ENCODE measurements around the gene CHID1. TPM values are rescaled to one million over a fixed set of nuclear protein-coding genes. Genes with fewer than 3 reads are reported as not detected.

CHID1 gene
- total and polyA plus RNA-seq, 2 donors (not counting 1 experiment from before 2014, with no cell fraction given): 54.3 to 68.4 TPM

- Histone ChIP-seq H3K4me3 (replicated peaks in 1 of 4; ENCODE audit: control extremely low read depth in 1 of 4, insufficient read depth in 1 of 4, low read depth in 3 of 4, low read length in 4 of 4) (no peak overlapping the region), H3K4me1 (ENCODE audit: control insufficient read depth, extremely low read depth, insufficient read depth, low read length) (peaks cover 6% of the 10 kb centered on the region), H4K20me1 (ENCODE audit: control insufficient read depth, extremely low read depth, insufficient read depth, low read length) (no peaks in the 10 kb centered on the region), H3K79me2 (ENCODE audit: control insufficient read depth, insufficient read depth, low read length) (peaks cover 6% of the 10 kb centered on the region), H2AFZ (ENCODE audit: low read length) (no peak overlapping the region), H3K4me2 (ENCODE audit: extremely low read depth, insufficient read depth, low read length) (no peak overlapping the region), H3K36me3 (ENCODE audit: control insufficient read depth, insufficient read depth, low read length) (peaks cover 26% of the 10 kb centered on the region), H3K9me3 (ENCODE audit: control insufficient read depth, insufficient read depth, low read depth, low read length) (no peaks in the 10 kb centered on the region), H3K27me3 (ENCODE audit: control insufficient read depth, insufficient read depth, low read length) (no peaks in the 10 kb centered on the region), H3K27ac (ENCODE audit: insufficient read depth, low read length) (no peak overlapping the region), H3K9ac (ENCODE audit: insufficient read depth, low read length) (no peak overlapping the region)
- no peak for DNase-seq (ENCODE audit: low read depth in 2 of 2)
- TF ChIP-seq CTCF (conservative IDR thresholded peaks at IDR 0.05 in 1 of 2, IDR thresholded peaks at IDR 0.05 in 1 of 2; ENCODE audit: low read depth in 1 of 2, low read length in 2 of 2) (no peak), EZH2 (IDR thresholded peaks at IDR 0.05; ENCODE audit: low read length, missing control alignments) (no peak)
Observed at GRCh38 chr11:864898-865297, 45.7 kb downstream of the CHID1 start.

DNA sequence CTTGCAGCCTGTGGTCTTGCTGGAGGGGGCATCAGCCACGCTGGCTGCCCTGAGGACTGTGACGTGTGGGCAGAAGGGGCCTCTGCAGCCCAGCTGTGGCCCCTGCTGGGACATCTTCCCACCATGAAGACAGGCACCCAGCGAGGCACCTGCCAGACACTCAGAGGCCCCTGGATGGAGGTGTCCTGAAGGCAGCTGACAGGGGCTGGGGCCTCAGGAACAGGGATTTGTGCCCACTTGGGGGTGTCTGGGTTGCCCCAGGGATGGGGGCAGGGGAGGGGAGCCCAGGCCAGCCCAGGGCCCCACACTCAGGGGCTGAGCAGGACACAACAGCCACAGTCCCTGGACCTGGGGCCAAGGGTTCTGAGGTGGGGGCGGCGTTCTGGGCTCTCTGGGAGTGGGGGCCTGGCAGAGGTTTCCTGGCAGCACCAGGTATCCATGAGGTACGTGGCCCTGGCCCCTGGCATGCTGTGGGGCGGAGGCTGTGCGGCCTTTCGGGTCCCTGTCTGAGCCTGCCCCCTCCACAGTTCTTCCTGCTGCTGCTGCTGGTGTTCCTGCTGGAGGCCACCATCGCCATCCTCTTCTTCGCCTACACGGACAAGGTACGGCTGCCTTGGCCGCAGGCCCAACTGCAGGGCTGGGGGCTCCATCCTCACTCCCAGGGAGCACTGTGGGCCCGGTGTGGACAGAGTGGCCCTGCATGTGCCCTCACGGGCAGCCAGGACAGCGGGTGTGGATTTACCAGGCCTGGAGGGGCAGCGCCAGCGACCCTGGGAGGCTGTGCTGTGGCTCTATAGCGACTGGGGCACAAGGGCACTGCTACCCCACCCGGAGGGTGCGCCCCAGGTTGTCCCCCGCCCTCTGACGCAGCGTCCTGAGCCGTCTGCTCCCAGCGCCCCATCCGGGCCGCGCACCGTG is 46.4 kb downstream of the CHID1 start:
- Histone ChIP-seq H2AFZ (ENCODE audit: low read length) (no peak overlapping the region), H3K9me3 (ENCODE audit: control insufficient read depth, insufficient read depth, low read depth, low read length) (no peaks in the 10 kb centered on the region), H3K36me3 (ENCODE audit: control insufficient read depth, insufficient read depth, low read length) (peaks cover 26% of the 10 kb centered on the region), H3K9ac (ENCODE audit: insufficient read depth, low read length) (no peak overlapping the region), H3K4me2 (ENCODE audit: extremely low read depth, insufficient read depth, low read length) (no peak overlapping the region), H3K4me3 (replicated peaks in 1 of 4; ENCODE audit: control extremely low read depth in 1 of 4, insufficient read depth in 1 of 4, low read depth in 3 of 4, low read length in 4 of 4) (no peak overlapping the region), H4K20me1 (ENCODE audit: control insufficient read depth, extremely low read depth, insufficient read depth, low read length) (no peaks in the 10 kb centered on the region), H3K4me1 (ENCODE audit: control insufficient read depth, extremely low read depth, insufficient read depth, low read length) (peaks cover 12% of the 10 kb centered on the region), H3K79me2 (ENCODE audit: control insufficient read depth, insufficient read depth, low read length) (peaks cover 6% of the 10 kb centered on the region), H3K27me3 (ENCODE audit: control insufficient read depth, insufficient read depth, low read length) (no peaks in the 10 kb centered on the region), H3K27ac (ENCODE audit: insufficient read depth, low read length) (no peak overlapping the region)
- no peak for TF ChIP-seq CTCF (conservative IDR thresholded peaks at IDR 0.05 in 1 of 2, IDR thresholded peaks at IDR 0.05 in 1 of 2; ENCODE audit: low read depth in 1 of 2, low read length in 2 of 2)
- TF ChIP-seq EZH2 (IDR thresholded peaks at IDR 0.05; ENCODE audit: low read length, missing control alignments): no peak
- DNase-seq (ENCODE audit: low read depth in 2 of 2): no peak

DNA sequence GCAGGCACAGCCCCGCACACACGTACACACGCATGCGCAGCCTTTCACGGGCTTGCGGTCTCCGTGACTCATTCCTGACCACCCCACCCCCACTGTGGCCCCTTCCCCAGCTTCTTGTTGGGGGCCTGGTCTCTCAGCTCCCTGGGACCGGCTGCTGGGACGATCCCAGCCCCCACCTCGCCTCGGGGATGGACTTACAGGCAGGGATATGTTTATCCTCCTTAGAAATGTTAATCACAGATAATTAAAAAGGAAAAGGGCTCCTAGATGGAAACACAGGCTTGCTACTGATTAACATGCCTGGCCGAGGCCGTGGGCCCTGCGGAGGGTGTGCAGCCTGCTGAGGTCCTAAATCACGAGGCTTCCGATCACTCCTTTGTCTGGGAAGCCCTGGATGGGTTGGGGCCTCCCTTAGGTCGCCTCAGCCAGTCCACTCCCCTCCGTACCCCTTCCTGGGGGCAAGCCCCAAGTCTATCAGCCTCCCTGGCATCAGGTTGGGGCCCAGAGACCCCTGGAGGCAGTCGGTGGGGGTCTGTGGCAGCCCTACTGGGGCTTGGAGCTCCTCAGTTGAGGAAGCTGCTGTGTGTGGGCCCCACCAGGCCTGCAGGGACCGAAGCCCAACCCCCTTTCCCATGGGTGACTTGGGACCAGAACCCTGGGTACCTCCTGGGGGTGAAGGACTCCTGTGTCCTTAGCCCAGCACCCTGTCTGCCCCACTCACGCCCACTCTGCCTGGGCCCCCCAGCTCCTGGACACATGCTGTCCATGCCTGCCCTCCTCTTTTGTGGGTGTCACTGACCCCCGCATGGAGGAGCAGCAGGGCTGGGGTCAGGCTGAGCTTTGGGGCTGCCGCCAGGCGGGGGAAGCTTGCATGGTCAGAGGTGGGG is 47.3 kb downstream of the CHID1 start:
- peaks cover 18% of the 10 kb centered on the region for H3K4me1 ChIP-seq (ENCODE audit: control insufficient read depth, extremely low read depth, insufficient read depth, low read length)
- no peak overlapping the region for H3K4me3 ChIP-seq (replicated peaks in 1 of 4; ENCODE audit: control extremely low read depth in 1 of 4, insufficient read depth in 1 of 4, low read depth in 3 of 4, low read length in 4 of 4)
- peaks cover 13% of the 10 kb centered on the region for H3K79me2 ChIP-seq (ENCODE audit: control insufficient read depth, insufficient read depth, low read length)
- no peak overlapping the region for H2AFZ ChIP-seq (ENCODE audit: low read length)
- H3K27ac ChIP-seq (ENCODE audit: insufficient read depth, low read length): no peak overlapping the region
- H4K20me1 ChIP-seq (ENCODE audit: control insufficient read depth, extremely low read depth, insufficient read depth, low read length): no peaks in the 10 kb centered on the region
- no peak overlapping the region for H3K4me2 ChIP-seq (ENCODE audit: extremely low read depth, insufficient read depth, low read length)
- peaks cover 25% of the 10 kb centered on the region for H3K36me3 ChIP-seq (ENCODE audit: control insufficient read depth, insufficient read depth, low read length)
- TF ChIP-seq CTCF (conservative IDR thresholded peaks at IDR 0.05 in 1 of 2, IDR thresholded peaks at IDR 0.05 in 1 of 2; ENCODE audit: low read depth in 1 of 2, low read length in 2 of 2) (no peak), EZH2 (IDR thresholded peaks at IDR 0.05; ENCODE audit: low read length, missing control alignments) (no peak)
- no peaks in the 10 kb centered on the region for H3K9me3 ChIP-seq (ENCODE audit: control insufficient read depth, insufficient read depth, low read depth, low read length)
- no peaks in the 10 kb centered on the region for H3K27me3 ChIP-seq (ENCODE audit: control insufficient read depth, insufficient read depth, low read length)
- DNase-seq (ENCODE audit: low read depth in 2 of 2): no peak
- H3K9ac ChIP-seq (ENCODE audit: insufficient read depth, low read length): no peak overlapping the region
